Measurements from ENCODE around the gene SFRP2. TPM values are rescaled to one million over a fixed set of nuclear protein-coding genes. Genes with fewer than 3 reads are reported as not detected.

SFRP2 gene
- total and polyA plus RNA-seq, 10 of the 15 experiments (the other 5 are each of a cell fraction or from before 2014, with no cell fraction given), result 0.11 to 0.33 (median 0.16) TPM; not detected in 7

GRCh38 chr4:153809307-153809706 lies 20.4 kb upstream of the SFRP2 start:
- peak; percentile 28; the same call in 1 of the 3 replicates for ATAC-seq
- no peak overlapping the region for H3K27ac ChIP-seq (ENCODE audit: control insufficient read depth, insufficient read depth)
- H3K9me3 ChIP-seq (replicated peaks; ENCODE audit: control insufficient read depth, insufficient read depth, low read length), result no peaks in the 10 kb centered on the region; the same call in 2 of the 3 replicates
- no peaks in the 10 kb centered on the region for H4K20me1 ChIP-seq (ENCODE audit: control insufficient read depth, insufficient read depth)
- no peak overlapping the region for H3K4me2 ChIP-seq (ENCODE audit: control insufficient read depth, insufficient read depth)
- ChIA-PET RAD21 (ENCODE audit: unreplicated experiment) (no interaction called here), POLR2A (no interaction called here), SMC1A (ENCODE audit: uncharacterized antibody, unreplicated experiment) (no interaction called here), CTCF (no interaction called here)
- in situ Hi-C loops (cut with MboI) (no loop called here), intact Hi-C loops (cut with micrococcal nuclease; ENCODE audit: unreplicated experiment) (no loop called here)
- peak; percentile 17 for DNase-seq (ENCODE audit: low read depth, low spot score)
- BruUV-seq (replicated peaks), result no TSS peak
- H3K4me3 ChIP-seq, result no peak overlapping the region
- no peaks in the 10 kb centered on the region for H3K27me3 ChIP-seq (replicated peaks in 1 of 2; ENCODE audit: control insufficient read depth in 2 of 2, insufficient read depth in 2 of 2, low read length in 1 of 2)
- TF ChIP-seq EGR1 (IDR thresholded peaks at IDR 0.05; ENCODE audit: borderline replicate concordance in 1 of 2, low read depth in 2 of 2, low read length in 2 of 2) (no peak), HDAC6 (IDR thresholded peaks at IDR 0.05; ENCODE audit: unreplicated experiment) (no peak), ZSCAN29 (IDR thresholded peaks at IDR 0.05) (no peak), NRF1 (conservative IDR thresholded peaks at IDR 0.05; ENCODE audit: low read depth, low read length) (no peak), ATF7 (IDR thresholded peaks at IDR 0.05; ENCODE audit: low read depth) (no peak), SREBF1 (IDR thresholded peaks at IDR 0.05; ENCODE audit: low read length) (no peak), POLR2AphosphoS5 (IDR thresholded peaks at IDR 0.05; ENCODE audit: low read length) (no peak), SMARCA5 (IDR thresholded peaks at IDR 0.05) (no peak), RELA (IDR thresholded peaks at IDR 0.05; ENCODE audit: borderline replicate concordance, partially characterized antibody) (no peak), MEF2A (IDR thresholded peaks at IDR 0.05; ENCODE audit: insufficient read depth, low read depth, low read length) (no peak), TAF1 (IDR thresholded peaks at IDR 0.05; ENCODE audit: borderline replicate concordance, low read depth, low read length) (no peak), BCL3 (IDR thresholded peaks at IDR 0.05; ENCODE audit: borderline replicate concordance, insufficient read depth, low read depth, low read length, poor library complexity, severe bottlenecking) (no peak), POLR2A (IDR thresholded peaks at IDR 0.05; ENCODE audit: low read depth, low read length) (no peak), RB1 (IDR thresholded peaks at IDR 0.05; ENCODE audit: borderline replicate concordance) (no peak), ZNF207 (IDR thresholded peaks at IDR 0.05; ENCODE audit: borderline replicate concordance) (no peak), SMAD5 (IDR thresholded peaks at IDR 0.05; ENCODE audit: low read depth) (no peak)
- no peaks in the 10 kb centered on the region for H3K4me1 ChIP-seq (ENCODE audit: control insufficient read depth, insufficient read depth, low read length)
- no peaks in the 10 kb centered on the region for H3K79me2 ChIP-seq (ENCODE audit: control insufficient read depth, insufficient read depth, low read length)
- H3K36me3 ChIP-seq (ENCODE audit: control insufficient read depth in 2 of 2, insufficient read depth in 2 of 2, low read length in 1 of 2), result no peaks in the 10 kb centered on the region
- no peak overlapping the region for H3K9ac ChIP-seq (ENCODE audit: control insufficient read depth, insufficient read depth, low read length)
- H2AFZ ChIP-seq (ENCODE audit: control insufficient read depth, low read depth, low read length), result no peak overlapping the region
- FAIRE-seq, result no peak
